Endothelial cell of umbilical vein (primary cell): ENCODE measurements around the gene CPNE5. TPM values are rescaled to one million over a fixed set of nuclear protein-coding genes. Genes with fewer than 3 reads are reported as not detected.

Source experiments
- BruUV-seq: library from RNA; stranded (reverse); fragments of 400-500 nt; replicated peaks from 2 replicates; lab custom pipeline; 2021; lab: Mats Ljungman, UMichigan
- CTCF ChIA-PET: fragments of 300-600, 350-600 bp; sonication (Branson Sonifier 250); formaldehyde crosslinking; loops from one replicate; lab custom pipeline; 2021; ENCODE audit warnings: antibody characterized with exemption, inconsistent platforms; lab: Charles Lee
- POLR2A ChIA-PET: fragments of 300-600, 350-600 bp; sonication (Branson Sonifier 250); formaldehyde crosslinking; loops from one replicate; lab custom pipeline; 2021; ENCODE audit warnings: antibody characterized with exemption, inconsistent platforms; lab: Charles Lee
- DNase-seq: peaks from one replicate; pipeline ENCODE4 v3.0.0-alpha.2; 2011; ENCODE audit warnings: low read depth, low spot score
- FAIRE-seq: peaks from 2 replicates; lab custom pipeline; 2011; peaks lifted over from hg19 to GRCh38; lab: Jason Lieb, UNC
- H2AFZ ChIP-seq: 2 replicates; pipeline ENCODE4 v1.6.0; 2012; ENCODE audit warnings: low read depth, low read length, control low read depth, inconsistent platforms
- H3K27ac ChIP-seq: 2 replicates; pipeline ENCODE4 v1.5.1; 2011; ENCODE audit warnings: low read depth, mild to moderate bottlenecking, control low read depth, low read length, moderate library complexity; ENCODE audit not compliant: insufficient read depth
- H3K27me3 ChIP-seq, 2 experiments: 2 replicates each; pipeline versions ENCODE4 v1.6.0 to v1.6.1; 2011; ENCODE audit warnings: low read length in 2 of 2, mixed read lengths in 1 of 2; ENCODE audit not compliant: control insufficient read depth in 2 of 2, insufficient read depth in 2 of 2
- H3K36me3 ChIP-seq, 2 experiments: 2 replicates in 1 of 2; 3 replicates in 1 of 2; pipeline ENCODE4 v1.5.1; 2011; ENCODE audit warnings: low read length in 2 of 2, mild to moderate bottlenecking in 1 of 2, moderate library complexity in 1 of 2; ENCODE audit not compliant: control insufficient read depth in 2 of 2, insufficient read depth in 2 of 2; ENCODE audit errors: extremely low read depth in 1 of 2
- H3K4me1 ChIP-seq: 3 replicates; pipeline ENCODE4 v1.5.1; 2011; ENCODE audit warnings: mild to moderate bottlenecking, low read length; ENCODE audit not compliant: control insufficient read depth, insufficient read depth; ENCODE audit errors: extremely low read depth
- H3K4me2 ChIP-seq: 2 replicates; pipeline ENCODE4 v1.6.1; 2011; ENCODE audit warnings: low read length, control low read depth, mixed read lengths; ENCODE audit not compliant: insufficient read depth
- H3K4me3 ChIP-seq, 3 experiments: fragments of 200-600 bp in 1 of 3; sonication (generic), shearing (Covaris generic) in 1 of 3; replicated peaks in 1 of 3; 2 replicates each; pipeline ENCODE4 v1.5.1; 2011 to 2016; ENCODE audit warnings: control low read depth in 3 of 3, low read length in 3 of 3, mild to moderate bottlenecking in 2 of 3, inconsistent platforms in 1 of 3, low read depth in 1 of 3, moderate library complexity in 1 of 3; ENCODE audit not compliant: insufficient read depth in 1 of 3
- H3K79me2 ChIP-seq: 2 replicates; pipeline ENCODE4 v1.6.0; 2012; ENCODE audit warnings: low read length, inconsistent platforms; ENCODE audit not compliant: control insufficient read depth, insufficient read depth
- H3K9ac ChIP-seq: replicated peaks from 2 replicates; pipeline ENCODE3; 2011; ENCODE audit warnings: low read length, control low read depth; ENCODE audit not compliant: insufficient read depth; ENCODE audit errors: extremely low read depth
- H3K9me1 ChIP-seq: replicated peaks from 3 replicates; pipeline ENCODE4 v1.6.0; 2011; ENCODE audit warnings: mild to moderate bottlenecking, low read length; ENCODE audit not compliant: control insufficient read depth, insufficient read depth; ENCODE audit errors: extremely low read depth
- H3K9me3 ChIP-seq: replicated peaks from 2 replicates; pipeline ENCODE4 v1.5.1; 2012; ENCODE audit warnings: low read length, inconsistent platforms; ENCODE audit not compliant: control insufficient read depth, insufficient read depth
- H4K20me1 ChIP-seq: replicated peaks from 2 replicates; pipeline ENCODE3; 2011; ENCODE audit warnings: mild to moderate bottlenecking, low read length; ENCODE audit not compliant: control insufficient read depth, insufficient read depth; ENCODE audit errors: extremely low read depth
- CTCF ChIP-seq, 2 donors: IDR thresholded peaks; 1 replicate in 1 of 2; 2 replicates in 1 of 2; pipeline ENCODE4 v1.5.1; 2011; ENCODE audit warnings: low read length in 2 of 2, mild to moderate bottlenecking in 2 of 2, moderate library complexity in 2 of 2, control low read depth in 1 of 2, inconsistent platforms in 1 of 2, low read depth in 1 of 2; ENCODE audit not compliant: insufficient read depth in 1 of 2; ENCODE audit errors: extremely low read depth in 1 of 2
- GATA2 ChIP-seq: IDR thresholded peaks from 2 replicates; pipeline ENCODE4 v1.7.0; 2011; ENCODE audit warnings: low read depth, mild to moderate bottlenecking, moderate library complexity, mixed read lengths, low read length; ENCODE audit not compliant: insufficient read length, insufficient read depth
- JUN ChIP-seq: IDR thresholded peaks from 2 replicates; pipeline ENCODE4 v1.6.1; 2011; ENCODE audit warnings: borderline replicate concordance, low read depth; ENCODE audit not compliant: insufficient read length, insufficient read depth
- MAX ChIP-seq: IDR thresholded peaks from 2 replicates; pipeline ENCODE4 v1.6.1; 2011; ENCODE audit not compliant: insufficient read depth, insufficient read length
- POLR2AphosphoS5 ChIP-seq: IDR thresholded peaks from 2 replicates; pipeline ENCODE4 v1.6.1; 2012; ENCODE audit warnings: low read depth, mild to moderate bottlenecking, control low read depth, low read length, moderate library complexity; ENCODE audit not compliant: insufficient read depth
- dilution Hi-C: fragments of 300-500 bp; cut with MboI; formaldehyde crosslinking; loops from one replicate; pipeline ENCODE4 v1.15.0; 2019; ENCODE audit warnings: low sequenced_read_pairs; ENCODE audit not compliant: extremely low pct_ligation_motif_present
- intact Hi-C: fragments of 100-400 bp; cut with micrococcal nuclease; formaldehyde crosslinking; loops from one replicate; pipeline ENCODE4 v1.10.0; 2022
- polyA plus RNA-seq, 4 experiments: library from polyadenylated mRNA; depleted of rRNA in 3 of 4; stranded (reverse) in 3 of 4; unstranded in 1 of 4; fragments of >200 nt; gene quantifications; 2 replicates each; pipeline versions ENCODE4 v1.2.1 to v1.2.3, GENCODE V29; 2011 to 2012; ENCODE audit warnings: missing spikeins in 1 of 4
- total RNA-seq: library from RNA; stranded (reverse); gene quantifications from 2 replicates; pipeline ENCODE4 v1.2.3, GENCODE V29; 2021

CPNE5 gene
- total and polyA plus RNA-seq, 2 donors (not counting 3 experiments of a cell fraction or from before 2014, with no cell fraction given) = 18.8 to 49.4 TPM

- TF ChIP-seq POLR2AphosphoS5 (no peak), CTCF (IDR thresholded peaks at IDR 0.05; ENCODE audit: extremely low read depth in 1 of 2, insufficient read depth in 1 of 2, low read depth in 1 of 2, low read length in 2 of 2) (no peak), JUN (no peak), MAX (no peak), GATA2 (no peak)
- H4K20me1 ChIP-seq = no peaks in the 10 kb centered on the region
- H3K4me1 ChIP-seq = peaks cover 26% of the 10 kb centered on the region
- H3K9me1 ChIP-seq = no peaks in the 10 kb centered on the region
- FAIRE-seq (no peak), DNase-seq (no peak)
- no peak overlapping the region for H3K9ac ChIP-seq
- no peak overlapping the region for H3K4me2 ChIP-seq
- no peaks in the 10 kb centered on the region for H3K27me3 ChIP-seq
- H3K79me2 ChIP-seq = no peaks in the 10 kb centered on the region
- H3K4me3 ChIP-seq = no peak overlapping the region
- CTCF ChIA-PET = interaction anchor here (1.7 kb wide), 1 partner anchor 15 kb away, joined by 5 read pairs; no protein-coding TSS in a partner anchor
- BruUV-seq = no TSS peak
- H3K9me3 ChIP-seq = no peaks in the 10 kb centered on the region
- no peaks in the 10 kb centered on the region for H3K36me3 ChIP-seq
- no peak overlapping the region for H2AFZ ChIP-seq
- intact Hi-C loops (no loop called here), dilution Hi-C loops (no loop called here)
- H3K27ac ChIP-seq = no peak overlapping the region
- POLR2A ChIA-PET = no interaction called here
Observed at GRCh38 chr6:36743538-36744303, 95.5 kb downstream of the CPNE5 start.
